ENCODE data around the gene FADS1.

GRCh38 chr11:61763930-61764605, 52.7 kb downstream of the FADS1 start:
- TF ChIP-seq CTCF (conservative IDR thresholded peaks at IDR 0.05 in 1 of 2, IDR thresholded peaks at IDR 0.05 in 1 of 2; ENCODE audit: low read depth in 1 of 2, low read length in 2 of 2) (no peak), EZH2 (IDR thresholded peaks at IDR 0.05; ENCODE audit: low read length, missing control alignments) (no peak)
